GM12891 (cell line): Measurements from ENCODE around the gene EEF1G.

Experiments used
- POLR2A ChIP-seq: IDR thresholded peaks from 2 replicates; pipeline ENCODE4 v1.6.1; 2011; ENCODE audit warnings: low read depth, low read length, control low read depth
- POLR2AphosphoS5 ChIP-seq: IDR thresholded peaks from 2 replicates; pipeline ENCODE4 v1.6.1; 2011; ENCODE audit warnings: low read depth, low read length, control low read depth
- POU2F2 ChIP-seq: IDR thresholded peaks from 2 replicates; pipeline ENCODE4 v1.6.1; 2011; ENCODE audit warnings: low read depth, mild to moderate bottlenecking, control low read depth, low read length, moderate library complexity
- SPI1 ChIP-seq: IDR thresholded peaks from 2 replicates; pipeline ENCODE4 v1.6.1; 2011; ENCODE audit warnings: low read depth, low read length, control low read depth
- TAF1 ChIP-seq: IDR thresholded peaks from 2 replicates; pipeline ENCODE4 v1.6.1; 2011; ENCODE audit warnings: low read depth, low read length, control low read depth

GRCh38 chr11:62604460-62605120, 30.9 kb upstream of the EEF1G start:
- TF ChIP-seq SPI1 (no peak), POLR2A (no peak), POLR2AphosphoS5 (no peak), TAF1 (no peak), POU2F2 (no peak)
